GM19035 (cell line): ENCODE results near the gene COL8A2.

ENCODE experiments used
- ATAC-seq: cut with Tn5 transposase; IDR thresholded peaks from one replicate; pipeline ENCODE4 v1.9.1; 2021; ENCODE audit not compliant: unreplicated experiment

COL8A2 gene

DNA sequence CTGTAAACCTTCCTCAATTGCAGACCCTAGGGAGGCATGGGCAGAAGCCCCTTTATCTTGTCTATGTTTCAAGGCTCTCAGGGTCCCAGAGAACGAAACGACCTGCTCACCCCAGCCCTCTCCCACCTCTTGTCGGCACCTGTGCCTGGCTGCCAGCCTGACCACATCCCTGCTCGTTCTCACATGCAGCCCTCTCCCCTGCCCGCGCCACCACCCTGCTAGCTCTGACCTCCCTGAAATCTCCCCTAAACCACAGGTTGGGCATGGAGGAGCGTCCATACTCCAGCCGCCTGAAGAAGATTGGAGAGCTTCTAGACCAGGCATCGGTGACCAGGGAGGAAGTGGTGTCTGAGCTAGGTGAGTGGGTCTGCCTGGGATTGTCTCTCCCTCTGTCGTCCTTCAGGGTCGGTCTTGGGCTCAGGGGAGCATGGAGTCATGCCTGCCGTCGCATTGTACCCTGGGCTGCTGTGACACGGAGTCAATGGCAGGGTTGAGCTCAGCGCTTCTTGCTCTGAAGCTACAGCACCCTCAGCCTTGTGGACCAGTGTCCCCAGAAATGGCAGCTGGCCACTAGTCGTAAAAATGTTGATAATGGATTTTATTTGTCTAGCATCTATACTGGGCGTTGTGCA, 32.7 kb downstream of the COL8A2 start:
- ATAC-seq = no peak

DNA sequence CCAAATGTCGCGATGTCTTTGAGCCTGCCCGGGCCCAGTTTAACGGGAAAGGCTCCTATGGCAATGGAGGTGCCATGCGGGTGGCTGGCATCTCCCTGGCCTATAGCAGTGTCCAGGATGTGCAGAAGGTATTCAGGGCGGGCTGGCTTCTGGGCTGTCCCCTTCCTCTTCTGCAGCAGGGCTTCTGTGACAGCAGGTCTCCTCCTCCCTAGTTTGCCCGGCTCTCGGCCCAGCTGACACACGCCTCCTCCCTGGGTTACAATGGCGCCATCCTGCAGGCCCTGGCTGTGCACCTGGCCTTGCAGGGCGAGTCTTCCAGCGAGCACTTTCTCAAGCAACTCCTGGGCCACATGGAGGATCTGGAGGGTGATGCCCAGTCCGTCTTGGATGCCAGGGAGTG, 33.3 kb downstream of the COL8A2 start:
- no peak for ATAC-seq

- ATAC-seq = no peak
Measured at GRCh38 chr1:36091141-36091540, 33.9 kb downstream of the COL8A2 start.

DNA sequence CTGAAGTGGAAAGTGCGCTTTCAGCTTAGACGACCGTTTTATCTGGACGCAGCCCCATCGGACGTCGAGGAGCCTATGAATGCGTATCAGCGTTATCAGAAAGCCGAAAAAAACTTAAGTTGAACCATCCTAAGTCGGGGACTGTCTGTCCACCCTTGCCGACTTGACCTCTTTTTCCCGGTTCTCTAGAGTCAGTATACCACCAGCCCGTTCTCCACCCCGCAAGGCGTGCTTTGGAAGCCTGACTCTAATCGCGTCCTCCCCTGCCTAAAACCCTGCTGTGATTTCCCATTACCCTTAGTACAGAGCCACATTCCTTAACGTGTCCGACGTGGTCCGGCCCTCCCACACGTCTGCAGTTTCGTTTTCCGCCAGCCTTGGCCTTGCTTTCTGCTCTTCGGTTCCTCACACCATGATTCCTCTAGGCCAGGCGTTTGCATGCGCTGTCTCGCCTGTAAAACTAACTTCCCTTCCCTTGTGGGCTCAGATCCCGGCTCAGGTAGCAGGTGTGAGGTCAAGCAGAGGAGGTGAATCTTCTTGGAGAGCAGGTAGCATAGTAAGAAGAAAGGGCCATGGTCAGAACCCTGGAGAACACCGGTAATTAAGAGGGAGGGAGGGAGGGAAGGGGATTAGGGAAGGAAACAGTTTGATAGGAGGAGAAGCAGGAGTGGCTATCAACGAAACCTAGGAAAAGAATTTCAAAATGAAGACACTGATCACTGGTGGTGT, 35.5 kb downstream of the COL8A2 start:
- peak; percentile 3 for ATAC-seq

GRCh38 chr1:36088577-36089392, 36.2 kb downstream of the COL8A2 start, which contains the start of gene ADPRS:
Gene ADPRS, plus strand, starts transcription at chr1:36088892. Its CDS starts 13 bp downstream, at chr1:36088905.
- peak; percentile 86 for ATAC-seq

- no peak for ATAC-seq
Measured at GRCh38 chr1:36088265-36088576, 36.8 kb downstream of the COL8A2 start.

DNA sequence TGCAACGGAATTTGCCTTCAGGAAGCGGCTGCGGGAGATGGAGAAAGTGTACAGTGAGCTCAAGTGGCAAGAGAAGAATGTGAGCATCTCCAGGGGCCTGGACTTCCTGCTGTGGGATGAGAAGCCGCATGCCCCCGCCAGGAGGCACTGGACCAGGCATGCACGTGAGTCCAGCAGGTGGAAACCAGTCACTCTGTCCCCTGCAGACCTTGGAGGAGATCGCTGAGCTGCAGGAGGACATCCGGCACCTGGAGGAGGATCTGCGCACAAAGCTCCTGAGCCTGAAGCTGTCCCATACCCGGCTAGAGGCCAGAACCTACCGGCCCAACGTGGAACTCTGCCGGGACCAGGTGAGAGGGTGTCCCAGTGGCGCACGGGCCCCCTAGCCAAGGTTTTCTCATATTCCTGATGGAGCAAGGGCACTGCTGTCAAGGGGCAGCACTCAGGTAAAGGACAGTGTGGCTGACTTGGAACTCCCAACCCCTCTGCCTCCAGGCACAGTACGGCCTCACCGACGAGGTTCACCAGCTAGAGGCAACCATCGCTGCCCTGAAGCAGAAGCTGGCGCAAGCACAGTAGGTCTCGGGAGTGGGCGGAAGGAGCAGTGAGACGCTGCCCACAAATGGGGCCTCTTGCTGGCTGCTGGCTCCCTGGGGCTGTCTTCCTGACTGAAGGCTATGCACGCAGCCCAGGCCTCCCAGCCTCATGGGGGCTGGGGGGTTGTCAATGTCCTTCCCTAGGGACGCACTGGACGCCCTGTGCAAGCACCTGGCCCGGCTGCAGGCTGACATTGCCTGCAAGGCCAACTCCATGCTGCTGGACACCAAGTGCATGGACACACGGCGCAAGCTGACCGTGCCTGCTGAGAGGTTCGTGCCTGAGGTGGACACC, 37.5 kb downstream of the COL8A2 start:
- no peak for ATAC-seq

GRCh38 chr1:36086529-36087232, 38.3 kb downstream of the COL8A2 start:
- no peak for ATAC-seq

- no peak for ATAC-seq
Measured at GRCh38 chr1:36085686-36086526, 39.1 kb downstream of the COL8A2 start.

- ATAC-seq = no peak
Measured at GRCh38 chr1:36085126-36085525, 39.9 kb downstream of the COL8A2 start.

GRCh38 chr1:36084497-36085115, 40.4 kb downstream of the COL8A2 start:
- ATAC-seq = no peak

DNA sequence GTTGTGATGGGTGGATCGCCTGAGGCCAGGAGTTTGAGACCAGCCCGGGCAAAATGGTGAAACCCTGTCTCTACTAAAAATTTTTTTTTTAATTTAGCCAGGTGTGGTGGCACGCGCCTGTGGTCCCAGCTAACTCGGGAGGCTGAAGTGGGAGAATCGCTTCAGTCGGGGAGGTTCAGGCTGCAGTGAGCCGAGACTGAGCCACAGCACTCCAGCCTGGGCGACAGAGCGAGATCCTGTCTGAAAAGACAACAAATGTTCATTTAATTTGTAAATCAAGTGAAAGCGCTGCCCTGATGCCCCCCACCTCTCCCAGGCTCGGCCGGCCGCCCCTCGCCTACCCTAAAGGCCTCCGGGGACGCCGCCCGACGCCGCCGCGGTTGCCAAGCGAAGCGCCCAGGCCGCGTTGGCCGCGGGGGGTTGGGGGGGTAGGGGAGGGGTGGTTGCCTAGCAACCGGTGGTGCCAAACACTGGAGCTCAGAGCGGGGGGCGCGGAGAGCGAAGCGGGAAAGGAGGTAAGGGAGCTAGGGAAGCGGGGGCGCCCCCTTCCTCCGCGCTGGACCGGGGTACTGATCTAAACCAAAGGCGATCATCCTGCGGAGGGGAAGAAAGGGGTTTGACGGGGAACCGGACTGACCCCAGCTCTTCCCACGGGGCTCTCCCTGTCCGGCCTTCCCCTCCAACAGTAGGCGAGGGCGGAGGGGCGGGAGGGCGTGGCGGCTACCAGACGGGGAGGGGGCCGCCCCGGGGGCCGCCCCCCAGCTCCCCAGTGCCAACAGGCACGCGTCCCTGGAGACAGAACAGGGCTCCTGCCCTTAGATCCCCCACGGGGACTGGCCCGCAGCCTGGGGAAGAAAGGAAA, 41.2 kb downstream of the COL8A2 start, which contains the start of gene TEKT2:
TSS of gene TEKT2 (plus strand) at position 460 of the 862 bp plus-strand sequence. CDS start 828 bp downstream, outside the sequence.
- ATAC-seq = no peak

DNA sequence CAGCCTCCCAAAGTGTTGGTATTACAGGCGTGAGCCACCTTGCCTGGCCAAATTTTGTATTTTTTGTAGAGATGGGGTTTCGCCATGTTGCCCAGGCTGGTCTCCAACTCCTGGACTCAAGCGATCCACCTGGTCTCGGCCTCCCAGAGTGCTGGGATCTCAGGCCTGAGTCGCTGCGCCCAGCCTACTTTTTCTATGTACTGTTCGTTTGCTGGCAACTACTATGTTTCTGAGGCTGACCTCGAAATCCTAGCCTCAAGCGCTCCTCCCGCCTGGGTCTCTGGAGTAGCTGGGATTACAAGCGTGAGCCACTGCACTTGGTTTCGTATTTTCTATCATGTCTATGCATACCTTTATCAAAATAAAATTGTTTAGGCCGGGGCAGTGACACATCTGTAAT, 41.8 kb downstream of the COL8A2 start:
- no peak for ATAC-seq

DNA sequence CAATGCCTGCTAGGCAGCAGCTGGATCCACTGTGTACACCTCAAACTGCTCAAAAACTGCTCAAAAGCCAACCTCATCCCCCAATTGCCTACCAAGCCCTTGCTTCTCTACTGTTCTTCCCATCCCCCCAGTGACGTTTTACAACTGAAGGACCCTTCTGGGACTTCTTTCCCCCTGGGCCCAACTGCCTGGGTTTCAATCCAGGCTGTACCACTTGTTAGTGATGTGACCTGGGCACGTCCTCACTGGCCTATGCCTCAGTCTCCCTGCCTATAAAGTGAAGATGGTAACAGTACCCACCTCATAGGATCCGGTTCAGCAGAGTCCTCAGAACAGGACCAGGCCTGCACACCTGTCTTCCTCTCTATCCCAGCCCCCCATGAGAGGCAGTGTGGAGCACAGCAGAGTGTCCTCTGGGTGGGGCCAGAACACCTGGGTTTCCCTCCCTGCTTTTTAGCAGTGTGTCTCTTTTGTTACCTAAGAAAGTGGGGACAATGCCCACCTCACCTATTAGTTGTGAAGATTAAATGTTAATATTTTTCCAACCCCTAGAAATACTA, 43.0 kb downstream of the COL8A2 start:
- ATAC-seq = no peak

DNA sequence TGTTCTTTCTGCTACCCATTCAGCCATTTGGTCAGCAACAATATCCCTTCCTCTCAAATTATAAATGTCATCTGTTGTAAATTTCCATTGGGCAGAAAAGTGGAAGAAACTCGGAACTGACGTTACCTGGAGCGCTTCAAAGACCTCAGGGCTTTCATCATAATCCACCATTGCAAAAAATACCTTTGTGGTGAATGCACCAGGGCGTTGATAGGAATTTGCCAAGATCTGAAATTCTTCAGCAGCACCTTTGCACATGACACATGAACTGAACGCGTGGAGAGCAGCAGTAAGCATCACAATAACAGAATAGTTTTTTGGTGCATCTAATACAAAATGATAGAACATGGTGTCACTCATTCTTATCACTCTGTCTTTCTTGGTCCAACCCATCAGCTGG, 44.2 kb downstream of the COL8A2 start:
- no peak for ATAC-seq

- no peak for ATAC-seq
Measured at GRCh38 chr1:36080236-36080635, 44.8 kb downstream of the COL8A2 start.

- no peak for ATAC-seq
Measured at GRCh38 chr1:36076979-36077573, 47.9 kb downstream of the COL8A2 start.
